ENCODE data around the gene UBE3C.

Gene UBE3C

GRCh38 chr7:157222687-157223086 lies 84.0 kb downstream of the UBE3C start:
- TF ChIP-seq REST (IDR thresholded peaks at IDR 0.05; ENCODE audit: insufficient read depth in 1 of 2, low read depth in 2 of 2, low read length in 2 of 2) (no peak), FOXP2 (optimal IDR thresholded peaks at IDR 0.05; ENCODE audit: borderline replicate concordance, extremely low read depth, extremely low read length, insufficient read depth) (no peak), SIN3A (IDR thresholded peaks at IDR 0.05; ENCODE audit: borderline replicate concordance, insufficient read depth, low read length) (no peak), TAF1 (IDR thresholded peaks at IDR 0.05; ENCODE audit: borderline replicate concordance, insufficient read depth, low read length) (no peak), POLR2AphosphoS5 (IDR thresholded peaks at IDR 0.05; ENCODE audit: low read depth, low read length) (no peak)

GRCh38 chr7:157224627-157225026 lies 85.9 kb downstream of the UBE3C start:
- TF ChIP-seq REST (IDR thresholded peaks at IDR 0.05; ENCODE audit: insufficient read depth in 1 of 2, low read depth in 2 of 2, low read length in 2 of 2) (no peak), SIN3A (IDR thresholded peaks at IDR 0.05; ENCODE audit: borderline replicate concordance, insufficient read depth, low read length) (no peak), FOXP2 (optimal IDR thresholded peaks at IDR 0.05; ENCODE audit: borderline replicate concordance, extremely low read depth, extremely low read length, insufficient read depth) (no peak), POLR2AphosphoS5 (IDR thresholded peaks at IDR 0.05; ENCODE audit: low read depth, low read length) (no peak), TAF1 (IDR thresholded peaks at IDR 0.05; ENCODE audit: borderline replicate concordance, insufficient read depth, low read length) (no peak)

- TF ChIP-seq SIN3A (IDR thresholded peaks at IDR 0.05; ENCODE audit: borderline replicate concordance, insufficient read depth, low read length): no peak
- no peak for TF ChIP-seq TAF1 (IDR thresholded peaks at IDR 0.05; ENCODE audit: borderline replicate concordance, insufficient read depth, low read length)
- no peak for TF ChIP-seq FOXP2 (optimal IDR thresholded peaks at IDR 0.05; ENCODE audit: borderline replicate concordance, extremely low read depth, extremely low read length, insufficient read depth)
- no peak for TF ChIP-seq POLR2AphosphoS5 (IDR thresholded peaks at IDR 0.05; ENCODE audit: low read depth, low read length)
- TF ChIP-seq REST (IDR thresholded peaks at IDR 0.05; ENCODE audit: insufficient read depth in 1 of 2, low read depth in 2 of 2, low read length in 2 of 2): no peak
Observed at GRCh38 chr7:157228864-157229422, 90.2 kb downstream of the UBE3C start.

- TF ChIP-seq FOXP2 (optimal IDR thresholded peaks at IDR 0.05; ENCODE audit: borderline replicate concordance, extremely low read depth, extremely low read length, insufficient read depth) (no peak), REST (IDR thresholded peaks at IDR 0.05; ENCODE audit: insufficient read depth in 1 of 2, low read depth in 2 of 2, low read length in 2 of 2) (no peak), POLR2AphosphoS5 (IDR thresholded peaks at IDR 0.05; ENCODE audit: low read depth, low read length) (no peak), SIN3A (IDR thresholded peaks at IDR 0.05; ENCODE audit: borderline replicate concordance, insufficient read depth, low read length) (no peak), TAF1 (IDR thresholded peaks at IDR 0.05; ENCODE audit: borderline replicate concordance, insufficient read depth, low read length) (no peak)
Observed at GRCh38 chr7:157233677-157234076, 95.0 kb downstream of the UBE3C start.
